NCI-H146 (cell line): Measurements from ENCODE around the gene IPP.
A peak's percentile ranks its signal among the peaks of the same experiment; 100 is the strongest.
"Not testable (repeated sequence)": the region's sequence is repeated elsewhere in the genome, so short reads cannot be mapped to it uniquely, and the experiment has no call there.

ENCODE experiments used
- DNase-seq: peaks from one replicate; lab custom pipeline; 2025; lab: John Stamatoyannopoulos, UW

Gene IPP

GRCh38 chr1:45684402-45684801, 66.1 kb downstream of the IPP start:
- peak; percentile 24 for DNase-seq

- no peak for DNase-seq
Observed at GRCh38 chr1:45682942-45683341, 67.5 kb downstream of the IPP start.

GRCh38 chr1:45679123-45679522, 71.3 kb downstream of the IPP start:
- no peak for DNase-seq

GRCh38 chr1:45678489-45678888, 72.0 kb downstream of the IPP start:
- DNase-seq = no peak

- no peak for DNase-seq
Observed at GRCh38 chr1:45677751-45678245, 72.7 kb downstream of the IPP start.

- not testable (repeated sequence) for DNase-seq
Observed at GRCh38 chr1:45676553-45676952, 73.9 kb downstream of the IPP start.

GRCh38 chr1:45674478-45674877, 76.0 kb downstream of the IPP start:
- DNase-seq = no peak

- DNase-seq = no peak
Observed at GRCh38 chr1:45673956-45674355, 76.5 kb downstream of the IPP start.

- no peak for DNase-seq
Observed at GRCh38 chr1:45669859-45670655, 80.4 kb downstream of the IPP start.

- DNase-seq = no peak
Observed at GRCh38 chr1:45669379-45669778, 81.1 kb downstream of the IPP start.

GRCh38 chr1:45668526-45668925, 81.9 kb downstream of the IPP start:
- no peak for DNase-seq

- DNase-seq = no peak
Observed at GRCh38 chr1:45667321-45668111, 82.9 kb downstream of the IPP start.

GRCh38 chr1:45666836-45667235, 83.6 kb downstream of the IPP start:
- no peak for DNase-seq

- no peak for DNase-seq
Observed at GRCh38 chr1:45660336-45660735, 90.1 kb downstream of the IPP start.

- DNase-seq = no peak
Observed at GRCh38 chr1:45659222-45659621, 91.2 kb downstream of the IPP start.

- DNase-seq = no peak
Observed at GRCh38 chr1:45658171-45658570, 92.3 kb downstream of the IPP start.

GRCh38 chr1:45656573-45657226, 93.8 kb downstream of the IPP start:
- DNase-seq = no peak

- no peak for DNase-seq
Observed at GRCh38 chr1:45654540-45655280, 95.7 kb downstream of the IPP start.
